ENCODE measurements around the gene CDK6. TPM values are rescaled to one million over a fixed set of nuclear protein-coding genes. Genes with fewer than 3 reads are reported as not detected.
A peak's percentile ranks its signal among the peaks of the same experiment; 100 is the strongest.

The CDK6 gene
- polyA plus RNA-seq, 12 donors, result 38.2 to 80.7 (median 58.5) TPM; not detected in 1

GRCh38 chr7:92714767-92715166, 121.6 kb downstream of the CDK6 start:
- no peak for DNase-seq

- no peak for DNase-seq
Measured at GRCh38 chr7:92714280-92714679, 122.1 kb downstream of the CDK6 start.

GRCh38 chr7:92709912-92710311, 126.5 kb downstream of the CDK6 start:
- DNase-seq, result no peak

- DNase-seq, result no peak
Measured at GRCh38 chr7:92709150-92709549, 127.2 kb downstream of the CDK6 start.

- no peak for DNase-seq
Measured at GRCh38 chr7:92708111-92709042, 128.0 kb downstream of the CDK6 start.

- no peak for DNase-seq
Measured at GRCh38 chr7:92707435-92707834, 128.9 kb downstream of the CDK6 start.

GRCh38 chr7:92706563-92706962, 129.8 kb downstream of the CDK6 start:
- DNase-seq, result no peak

GRCh38 chr7:92705831-92706230, 130.5 kb downstream of the CDK6 start:
- DNase-seq, result no peak

GRCh38 chr7:92704858-92705257, 131.5 kb downstream of the CDK6 start:
- DNase-seq, result no peak

- DNase-seq, result no peak
Measured at GRCh38 chr7:92702535-92702934, 133.8 kb downstream of the CDK6 start.

GRCh38 chr7:92699966-92700514, 136.3 kb downstream of the CDK6 start:
- DNase-seq, result no peak

- DNase-seq, result no peak
Measured at GRCh38 chr7:92699560-92699959, 136.8 kb downstream of the CDK6 start.

- peak; percentile 86 for DNase-seq
Measured at GRCh38 chr7:92698237-92698841, 138.0 kb downstream of the CDK6 start.

GRCh38 chr7:92697414-92697813, 139.0 kb downstream of the CDK6 start:
- DNase-seq, result no peak

- DNase-seq, result no peak
Measured at GRCh38 chr7:92697012-92697411, 139.4 kb downstream of the CDK6 start.

GRCh38 chr7:92696584-92696983, 139.8 kb downstream of the CDK6 start:
- no peak for DNase-seq

- peak; percentile 74 for DNase-seq
Measured at GRCh38 chr7:92695308-92696261, 140.8 kb downstream of the CDK6 start.

GRCh38 chr7:92694211-92694610, 142.2 kb downstream of the CDK6 start:
- DNase-seq, result no peak

- DNase-seq, result no peak
Measured at GRCh38 chr7:92693519-92693918, 142.9 kb downstream of the CDK6 start.

GRCh38 chr7:92691578-92691977, 144.8 kb downstream of the CDK6 start:
- peak; percentile 51 for DNase-seq

- DNase-seq, result no peak
Measured at GRCh38 chr7:92685136-92686042, 151.0 kb downstream of the CDK6 start.
